GM04504 (cell line): ENCODE data around the gene CFAP157.
"Not testable (repeated sequence)": the region's sequence is repeated elsewhere in the genome, so short reads cannot be mapped to it uniquely, and the experiment has no call there.

Experiments
- DNase-seq: peaks from one replicate; pipeline ENCODE4 v3.0.0-alpha.2; 2012; ENCODE audit warnings: low read depth

Gene CFAP157

DNA sequence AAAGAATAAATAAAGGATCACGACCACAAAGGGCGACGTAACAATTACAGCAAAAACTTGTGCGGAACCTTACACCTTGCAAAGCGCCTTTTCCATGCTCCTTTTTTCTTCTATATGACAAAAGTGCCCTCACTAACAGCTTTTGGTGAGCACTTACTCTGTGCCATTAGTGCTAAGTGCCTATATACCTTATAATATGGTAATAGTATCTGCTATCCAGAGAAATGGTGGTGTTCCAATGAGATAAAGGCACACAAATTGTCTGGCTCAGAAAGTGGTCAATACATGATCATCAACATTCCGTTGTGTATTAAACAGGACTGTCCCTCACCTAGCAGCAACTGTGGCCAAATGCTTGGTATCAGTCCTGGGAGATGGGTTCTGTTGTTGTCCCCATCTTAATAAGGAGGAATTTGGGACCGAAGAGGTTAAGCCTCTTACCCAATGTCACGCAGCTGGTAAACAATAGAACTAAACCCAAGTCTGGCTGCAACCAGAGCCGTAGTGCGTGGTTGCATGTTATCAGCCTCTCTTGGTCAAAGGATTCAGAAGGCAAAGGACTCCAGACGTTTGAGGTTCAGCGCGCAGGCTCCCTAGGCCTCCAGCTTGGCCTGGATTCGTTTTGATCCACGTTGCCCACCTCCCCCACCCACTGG lies 28.9 kb downstream of the CFAP157 start:
- DNase-seq, result no peak

DNA sequence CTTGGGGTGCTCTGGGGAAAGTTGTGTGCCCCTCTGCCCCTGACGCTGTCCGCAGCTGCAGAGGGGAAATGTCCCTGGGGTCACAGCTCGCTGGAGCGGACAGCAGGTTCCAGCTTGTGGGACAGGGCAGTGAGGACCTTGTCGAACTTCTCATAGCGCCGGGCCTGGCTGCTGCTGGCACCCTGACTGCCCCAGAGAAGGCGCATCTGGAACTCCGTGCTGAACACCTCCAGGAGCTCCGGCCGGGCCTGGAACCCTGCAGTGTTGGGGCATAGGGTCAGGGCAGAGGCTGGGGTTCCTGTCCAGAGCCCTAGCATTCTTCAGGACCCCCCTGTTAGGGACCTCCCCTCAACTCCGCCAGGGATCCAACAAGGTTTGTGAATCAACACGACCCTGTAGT lies 31.9 kb downstream of the CFAP157 start:
- no peak for DNase-seq

GRCh38 chr9:127739614-127740330 lies 33.0 kb downstream of the CFAP157 start:
- no peak for DNase-seq

DNA sequence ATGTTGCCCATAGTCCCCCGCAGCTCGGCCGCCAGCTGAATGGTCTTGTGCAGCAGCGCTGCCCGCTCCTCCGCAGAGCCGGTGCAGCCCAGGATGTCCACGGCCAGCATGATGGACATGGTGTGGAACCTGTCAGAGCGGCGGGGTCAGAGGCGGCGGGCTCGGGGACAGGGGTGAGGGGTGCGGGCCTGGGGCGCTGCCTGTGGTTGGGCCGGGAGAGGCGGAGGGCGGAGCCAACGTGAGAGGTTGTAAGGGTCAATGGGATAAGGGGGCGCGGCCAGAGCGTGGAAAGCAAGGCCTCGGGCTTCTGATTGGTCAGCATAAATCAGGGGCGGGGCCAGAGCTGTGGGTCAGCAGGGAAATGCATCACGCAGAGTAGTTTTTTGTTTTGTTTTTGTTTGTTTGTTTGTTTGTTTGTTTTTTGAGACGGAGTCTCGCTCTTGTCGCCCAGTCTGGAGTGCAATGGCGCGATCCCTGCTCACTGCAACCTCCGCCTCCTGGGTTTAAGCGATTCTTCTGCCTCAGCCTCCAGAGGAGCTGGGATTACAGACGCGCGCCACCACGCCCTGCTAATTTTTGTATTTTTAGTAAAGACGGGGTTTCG lies 35.1 kb downstream of the CFAP157 start:
- peak; percentile 22 for DNase-seq

DNA sequence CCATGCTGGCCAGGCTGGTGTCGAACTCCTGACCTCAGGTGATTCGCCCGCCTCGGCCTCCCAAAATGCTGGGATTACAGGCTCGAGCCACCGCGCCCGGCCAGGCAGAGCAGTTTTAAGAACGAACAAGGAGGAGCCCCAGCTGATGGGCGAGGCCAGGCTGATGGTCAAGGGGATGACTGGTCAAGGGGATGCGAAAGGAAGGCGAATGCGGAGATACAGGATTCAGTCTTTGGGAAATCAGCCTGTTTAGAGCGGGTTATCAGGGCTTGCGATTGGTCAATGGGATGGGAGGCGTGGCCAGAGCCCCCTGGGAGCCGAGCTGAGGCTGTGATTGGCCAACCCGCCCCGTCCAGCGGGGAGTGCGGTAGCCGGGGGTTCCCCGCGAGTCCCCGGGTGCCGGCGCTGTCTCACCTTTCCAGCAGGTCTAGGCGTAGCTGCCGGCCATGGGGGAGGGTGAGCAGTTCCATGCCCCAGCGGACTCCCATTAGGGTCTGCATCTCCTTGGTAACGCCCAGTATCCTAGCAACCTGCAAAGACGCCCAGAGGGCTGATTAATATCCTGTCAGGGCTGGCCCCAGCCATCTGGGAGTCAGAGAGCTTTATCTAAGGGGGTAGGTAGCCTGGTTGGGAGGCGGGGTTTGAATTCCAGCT lies 35.8 kb downstream of the CFAP157 start:
- DNase-seq, result peak; percentile 68

- DNase-seq, result no peak
These were observed 37.8 kb downstream of the CFAP157 start for GRCh38 chr9:127744398-127745110.

- no peak for DNase-seq
These were observed 40.3 kb downstream of the CFAP157 start for GRCh38 chr9:127746959-127747569.

- no peak for DNase-seq
These were observed 42.5 kb downstream of the CFAP157 start for GRCh38 chr9:127749090-127749787.

- DNase-seq, result no peak
These were observed 44.7 kb downstream of the CFAP157 start for GRCh38 chr9:127751269-127752054.

GRCh38 chr9:127753148-127753547 lies 46.4 kb downstream of the CFAP157 start:
- DNase-seq, result no peak

DNA sequence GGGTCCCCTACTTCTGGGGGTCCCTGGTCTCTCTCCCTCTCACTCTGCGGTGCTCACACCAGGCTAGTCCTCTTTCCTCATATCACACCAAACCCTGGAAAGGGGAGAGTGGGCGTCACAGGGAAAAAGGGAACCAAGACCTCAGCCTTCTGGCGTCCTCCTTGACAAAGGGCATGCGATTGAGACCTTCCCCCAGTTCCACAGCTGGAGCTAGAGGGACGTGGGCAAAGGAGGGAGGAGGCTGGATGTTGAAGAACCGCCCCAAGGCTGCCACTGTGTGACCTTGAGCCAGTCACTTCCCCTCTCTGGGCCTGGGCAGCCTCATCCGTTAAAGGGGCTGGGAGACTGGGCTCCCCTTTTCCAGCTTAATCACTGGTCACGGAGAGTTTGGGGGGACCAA lies 46.8 kb downstream of the CFAP157 start:
- no peak for DNase-seq

- no peak for DNase-seq
These were observed 47.6 kb downstream of the CFAP157 start for GRCh38 chr9:127754099-127755060.

GRCh38 chr9:127755061-127756060 lies 48.6 kb downstream of the CFAP157 start:
- DNase-seq, result no peak

GRCh38 chr9:127756233-127756632 lies 49.4 kb downstream of the CFAP157 start:
- DNase-seq, result no peak

DNA sequence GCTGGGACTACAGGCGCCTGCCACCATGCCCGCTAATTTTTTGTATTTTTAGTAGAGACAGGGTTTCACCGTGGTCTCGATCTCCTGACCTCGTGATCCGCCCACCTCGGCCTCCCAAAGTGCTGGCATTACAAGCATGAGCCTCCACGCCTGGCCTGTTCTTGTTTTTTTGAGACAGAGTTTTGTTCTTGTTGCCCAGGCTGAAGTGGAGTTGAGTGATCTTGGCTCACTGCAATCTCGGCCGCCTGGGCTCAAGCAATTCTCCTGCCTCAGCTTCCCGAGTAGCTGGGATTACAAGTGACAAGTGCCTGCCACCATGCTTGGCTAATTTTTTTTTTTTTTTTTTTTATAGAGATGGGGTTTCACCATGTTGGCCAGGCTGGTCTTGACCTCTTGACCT lies 50.0 kb downstream of the CFAP157 start:
- DNase-seq, result not testable (repeated sequence)

- no peak for DNase-seq
These were observed 52.1 kb downstream of the CFAP157 start for GRCh38 chr9:127758843-127759242.

- no peak for DNase-seq
These were observed 54.3 kb downstream of the CFAP157 start for GRCh38 chr9:127761061-127761460.

DNA sequence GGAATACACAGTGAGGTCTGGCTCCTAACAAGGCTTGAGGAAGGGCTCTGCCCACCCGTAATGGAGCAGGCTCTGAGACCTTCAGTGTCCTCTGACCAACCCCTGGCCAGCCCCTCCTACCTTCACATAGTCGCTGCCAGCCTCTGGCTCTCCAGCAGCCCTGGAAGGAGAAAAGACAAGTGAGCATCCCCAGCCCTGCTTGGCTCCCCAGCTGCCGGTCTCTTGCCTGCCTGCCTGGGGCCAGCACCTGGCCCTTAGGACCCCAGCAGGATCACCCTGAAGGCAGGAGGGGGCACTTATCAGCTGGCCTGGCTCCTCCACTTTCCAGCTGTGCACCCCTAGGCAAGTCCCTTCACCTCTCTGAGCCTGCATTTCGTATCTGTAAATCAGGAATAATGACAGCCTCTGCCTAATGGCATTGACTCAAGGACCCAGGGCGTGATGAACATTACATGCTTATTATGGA lies 54.7 kb downstream of the CFAP157 start:
- DNase-seq, result no peak
